ENCODE data around the gene BDH2. TPM values are rescaled to one million over a fixed set of nuclear protein-coding genes. Genes with fewer than 3 reads are reported as not detected.

Gene BDH2
- polyA plus RNA-seq, 1 donor = 214 TPM

- no peaks in the 10 kb centered on the region for H3K36me3 ChIP-seq (ENCODE audit: control insufficient read depth, insufficient read depth, low read length)
- H3K4me1 ChIP-seq (ENCODE audit: control insufficient read depth, insufficient read depth, low read length) = no peaks in the 10 kb centered on the region
- no peaks in the 10 kb centered on the region for H3K27me3 ChIP-seq (ENCODE audit: control insufficient read depth, insufficient read depth, low read length)
- DNase-seq = peak; percentile 29 to 52
- WGBS (ENCODE audit: insufficient coverage, low lambda C conversion rate) = no CpG with 5 or more reads among the region's 2 CpGs
- no peak overlapping the region for H3K4me3 ChIP-seq (ENCODE audit: low read length)
- no peak overlapping the region for H3K27ac ChIP-seq (ENCODE audit: low read length)
- no peaks in the 10 kb centered on the region for H3K9me3 ChIP-seq (ENCODE audit: control insufficient read depth, low read depth, low read length)
These were observed 67.1 kb downstream of the BDH2 start for GRCh38 chr4:103032574-103032973.

GRCh38 chr4:103030791-103031190 is 68.8 kb downstream of the BDH2 start:
- WGBS (ENCODE audit: insufficient coverage, low lambda C conversion rate) = 92% methylated on average over 2 of the region's 3 CpGs

GRCh38 chr4:103029300-103029699 is 70.3 kb downstream of the BDH2 start:
- no peak overlapping the region for H3K4me3 ChIP-seq (ENCODE audit: low read length)
- H3K4me1 ChIP-seq (ENCODE audit: control insufficient read depth, insufficient read depth, low read length) = no peaks in the 10 kb centered on the region
- no peak overlapping the region for H3K27ac ChIP-seq (ENCODE audit: low read length)
- no CpG with 5 or more reads among the region's 1 CpG for WGBS (ENCODE audit: insufficient coverage, low lambda C conversion rate)
- no peak for DNase-seq
- H3K36me3 ChIP-seq (ENCODE audit: control insufficient read depth, insufficient read depth, low read length) = no peaks in the 10 kb centered on the region
- H3K27me3 ChIP-seq (ENCODE audit: control insufficient read depth, insufficient read depth, low read length) = no peaks in the 10 kb centered on the region
- H3K9me3 ChIP-seq (ENCODE audit: control insufficient read depth, low read depth, low read length) = no peaks in the 10 kb centered on the region

More at GRCh38 chr4:103030791-103031190, 68.8 kb downstream of the BDH2 start:
- H3K36me3 ChIP-seq (ENCODE audit: control insufficient read depth, insufficient read depth, low read length) = no peaks in the 10 kb centered on the region
- H3K27ac ChIP-seq (ENCODE audit: low read length) = no peak overlapping the region
- DNase-seq = no peak
- H3K4me1 ChIP-seq (ENCODE audit: control insufficient read depth, insufficient read depth, low read length) = no peaks in the 10 kb centered on the region
- H3K27me3 ChIP-seq (ENCODE audit: control insufficient read depth, insufficient read depth, low read length) = no peaks in the 10 kb centered on the region
- no peak overlapping the region for H3K4me3 ChIP-seq (ENCODE audit: low read length)
- H3K9me3 ChIP-seq (ENCODE audit: control insufficient read depth, low read depth, low read length) = no peaks in the 10 kb centered on the region

Other genes with a start within 250 kb of the BDH2 start
- gene CISD2, start 230.8 kb downstream of the BDH2 start, polyA plus RNA-seq = 39.4 TPM
- 1.0 TPM for gene SLC9B1, start 80.1 kb downstream of the BDH2 start, polyA plus RNA-seq
- 5.8 TPM for gene SLC9B2, start 23.1 kb downstream of the BDH2 start, polyA plus RNA-seq
- gene CENPE, start 98.5 kb upstream of the BDH2 start, polyA plus RNA-seq = 5.9 TPM